GM18858 (cell line): Measurements from ENCODE around the gene XPC.

Source experiments
- ATAC-seq: cut with Tn5 transposase; IDR thresholded peaks from one replicate; pipeline ENCODE4 v1.9.1; 2021; ENCODE audit not compliant: unreplicated experiment

XPC gene

GRCh38 chr3:14137004-14137403, 41.4 kb downstream of the XPC start:
- ATAC-seq: no peak

- no peak for ATAC-seq
Measured at GRCh38 chr3:14135581-14135980, 42.8 kb downstream of the XPC start.

- no peak for ATAC-seq
Measured at GRCh38 chr3:14134291-14134690, 44.1 kb downstream of the XPC start.

- no peak for ATAC-seq
Measured at GRCh38 chr3:14133876-14134275, 44.5 kb downstream of the XPC start.

- ATAC-seq: no peak
Measured at GRCh38 chr3:14133188-14133800, 45.1 kb downstream of the XPC start.

GRCh38 chr3:14132689-14133088, 45.7 kb downstream of the XPC start:
- no peak for ATAC-seq

GRCh38 chr3:14132120-14132519, 46.3 kb downstream of the XPC start:
- no peak for ATAC-seq

GRCh38 chr3:14131134-14131533, 47.3 kb downstream of the XPC start:
- no peak for ATAC-seq

GRCh38 chr3:14130707-14131106, 47.7 kb downstream of the XPC start:
- ATAC-seq: no peak

GRCh38 chr3:14130230-14130629, 48.2 kb downstream of the XPC start:
- no peak for ATAC-seq

- ATAC-seq: no peak
Measured at GRCh38 chr3:14129296-14129695, 49.1 kb downstream of the XPC start.

- no peak for ATAC-seq
Measured at GRCh38 chr3:14128724-14129123, 49.7 kb downstream of the XPC start.

- ATAC-seq: no peak
Measured at GRCh38 chr3:14127516-14128161, 50.8 kb downstream of the XPC start.

GRCh38 chr3:14126887-14127505, 51.4 kb downstream of the XPC start:
- ATAC-seq: no peak

- no peak for ATAC-seq
Measured at GRCh38 chr3:14126017-14126886, 52.1 kb downstream of the XPC start.

GRCh38 chr3:14125193-14126016, 53.0 kb downstream of the XPC start:
- peak; percentile 11 for ATAC-seq

GRCh38 chr3:14124615-14125192, 53.7 kb downstream of the XPC start, which contains the start of the genes CHCHD4 and TMEM43:
CHCHD4 (minus strand) TSS chr3:14124870; CDS start chr3:14124676, 194 bp downstream.
TMEM43 (plus strand) TSS chr3:14125052; CDS start chr3:14125194, 142 bp downstream.
- ATAC-seq: peak; percentile 82

GRCh38 chr3:14124223-14124614, 54.2 kb downstream of the XPC start:
- peak; percentile 24 for ATAC-seq

- ATAC-seq: no peak
Measured at GRCh38 chr3:14123308-14124222, 54.8 kb downstream of the XPC start.
